Immature natural killer cell (primary cell): ENCODE results near the gene ARHGEF3. TPM values are rescaled to one million over a fixed set of nuclear protein-coding genes. Genes with fewer than 3 reads are reported as not detected.
"Not testable (repeated sequence)": the region's sequence is repeated elsewhere in the genome, so short reads cannot be mapped to it uniquely, and the experiment has no call there.

Experiments
- DNase-seq, 3 donors: peaks; one replicate each; pipeline ENCODE4 v3.0.0; 2022; ENCODE audit warnings: mixed read lengths in 1 of 3
- H3K27ac Mint-ChIP-seq, 6 donors: one replicate each; pipeline ENCODE4 v1.8.0; 2020; ENCODE audit warnings: mixed read lengths in 6 of 6, mild to moderate bottlenecking in 5 of 6, inconsistent platforms in 4 of 6, moderate library complexity in 3 of 6
- H3K27me3 Mint-ChIP-seq, 3 donors: one replicate each; pipeline ENCODE4 v1.8.0; 2020 to 2021; ENCODE audit warnings: low read depth in 3 of 3, mild to moderate bottlenecking in 3 of 3, mixed read lengths in 3 of 3, moderate library complexity in 3 of 3, inconsistent platforms in 1 of 3
- H3K36me3 Mint-ChIP-seq, 3 donors: one replicate each; pipeline ENCODE4 v1.8.0; 2020; ENCODE audit warnings: mixed read lengths in 3 of 3, inconsistent platforms in 2 of 3, mild to moderate bottlenecking in 2 of 3
- H3K4me1 Mint-ChIP-seq, 2 donors: one replicate each; pipeline ENCODE4 v1.8.0; 2020; ENCODE audit warnings: inconsistent platforms in 2 of 2, mild to moderate bottlenecking in 2 of 2, mixed read lengths in 2 of 2, moderate library complexity in 1 of 2
- H3K4me3 Mint-ChIP-seq, 5 donors: one replicate each; pipeline ENCODE4 v1.8.0; 2020; ENCODE audit warnings: mild to moderate bottlenecking in 5 of 5, mixed read lengths in 5 of 5, inconsistent platforms in 3 of 5, moderate library complexity in 3 of 5
- H3K9me3 Mint-ChIP-seq, 6 donors: one replicate each; pipeline ENCODE4 v1.8.0; 2020; ENCODE audit warnings: mild to moderate bottlenecking in 6 of 6, mixed read lengths in 6 of 6, inconsistent platforms in 4 of 6, moderate library complexity in 3 of 6
- polyA plus RNA-seq, 3 donors: library from polyadenylated mRNA; unstranded; fragments of 300-500 nt; fragmentation: Illumina TruSeq; gene quantifications; one replicate each; pipeline ENCODE4 v1.2.3, GENCODE V29; 2021

ARHGEF3 gene
- polyA plus RNA-seq, 3 donors from 2014 or later, result 110 to 197 (median 136) TPM

DNA sequence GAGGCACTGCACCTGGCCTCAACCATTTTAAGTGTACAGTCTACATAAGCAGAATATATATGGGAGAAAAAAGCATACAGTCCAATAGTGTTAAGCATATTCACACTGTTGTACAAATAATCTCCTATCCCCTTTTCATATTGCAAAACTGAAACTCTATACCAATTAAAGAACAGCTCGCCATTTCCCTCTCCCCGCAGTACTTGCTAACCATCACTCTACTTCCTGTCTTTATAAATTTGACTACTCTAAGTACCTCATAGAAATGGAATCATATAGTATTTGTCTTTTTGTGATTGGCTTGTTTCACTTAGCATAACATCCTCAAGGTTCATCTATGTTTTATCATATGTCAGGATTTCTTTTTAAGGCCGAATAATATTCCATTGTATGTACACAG is 97.0 kb downstream of the ARHGEF3 start:
- no peaks in the 10 kb centered on the region for H3K36me3 Mint-ChIP-seq
- H3K27me3 Mint-ChIP-seq, result peaks cover 0 to 1% (median 0%) of the 10 kb centered on the region in 3 donors
- no peak for DNase-seq
- H3K4me1 Mint-ChIP-seq, result peaks cover 25 to 30% of the 10 kb centered on the region in 2 donors
- H3K4me3 Mint-ChIP-seq, result peak overlapping the region; percentile 17 to 64 (median 59)
- peak overlapping the region; percentile 63 to 89 (median 82) for H3K27ac Mint-ChIP-seq
- no peaks in the 10 kb centered on the region for H3K9me3 Mint-ChIP-seq

DNA sequence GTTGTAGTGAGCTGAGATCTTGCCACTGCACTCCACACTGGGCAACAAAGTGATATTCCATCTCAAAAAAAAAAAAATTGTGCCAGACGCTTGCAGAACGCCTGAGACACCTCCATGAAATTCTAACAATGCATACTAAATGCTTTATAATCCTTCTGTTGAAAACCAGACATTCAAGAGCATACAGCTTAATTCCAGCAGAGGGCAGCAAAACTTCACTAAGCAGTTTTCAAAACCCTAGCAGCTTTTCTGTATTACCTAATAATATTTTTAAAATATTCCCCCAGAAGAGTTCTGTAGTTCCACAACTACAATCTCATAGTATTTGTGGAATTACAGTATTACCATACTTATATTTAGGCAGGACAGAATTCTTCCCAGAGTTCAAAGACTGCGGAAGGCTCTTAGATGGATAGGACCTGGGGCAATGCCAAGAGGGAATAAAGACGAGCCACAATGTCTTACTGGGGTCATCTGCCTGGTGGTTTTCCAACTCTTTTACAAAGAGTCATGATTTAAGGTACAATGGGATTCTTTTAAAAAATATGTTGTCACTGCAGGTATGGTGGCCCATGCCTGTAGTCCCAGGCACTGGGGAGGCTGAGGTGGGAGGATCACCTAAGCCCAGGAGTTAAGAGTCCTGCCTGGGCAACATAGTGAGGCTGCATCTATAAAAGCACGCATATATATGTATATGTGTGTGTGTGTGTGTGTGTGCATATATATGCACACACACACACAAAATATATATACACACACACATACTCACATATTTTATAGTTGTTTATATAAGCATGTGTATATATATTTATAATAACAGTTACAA is 99.0 kb downstream of the ARHGEF3 start:
- peaks cover 0 to 7% (median 1%) of the 10 kb centered on the region in 3 donors for H3K27me3 Mint-ChIP-seq
- no peaks in the 10 kb centered on the region for H3K36me3 Mint-ChIP-seq
- H3K27ac Mint-ChIP-seq, result no peak overlapping the region

DNA sequence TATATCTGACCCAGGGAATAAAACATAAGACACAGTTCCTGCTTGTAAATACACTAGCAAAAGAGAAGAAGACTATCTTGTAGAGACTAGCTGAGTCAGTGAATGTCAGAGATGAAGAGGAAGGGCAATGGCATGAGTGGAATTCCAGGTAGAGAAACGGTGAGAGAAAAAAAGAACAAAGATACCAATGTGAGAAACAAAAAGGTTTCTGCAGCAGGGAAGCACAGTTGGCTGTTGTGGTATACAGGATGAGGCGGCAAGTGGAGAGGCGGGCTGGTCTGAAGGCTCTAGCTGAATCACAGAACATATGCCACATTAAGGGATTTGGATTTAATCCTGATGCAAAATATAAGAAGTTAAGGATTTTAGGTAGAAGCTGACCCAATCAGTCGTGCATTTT is 101.6 kb downstream of the ARHGEF3 start:
- Mint-ChIP-seq H3K4me3 (no peak overlapping the region), H3K27me3 (peaks cover 0 to 7% (median 2%) of the 10 kb centered on the region in 3 donors), H3K9me3 (no peaks in the 10 kb centered on the region), H3K36me3 (no peaks in the 10 kb centered on the region), H3K4me1 (peaks cover 32 to 39% of the 10 kb centered on the region in 2 donors), H3K27ac (no peak overlapping the region)
- DNase-seq, result no peak

More for the DNA sequence above, 99.0 kb downstream of the ARHGEF3 start:
- H3K4me1 Mint-ChIP-seq, result peaks cover 22 to 30% of the 10 kb centered on the region in 2 donors
- no peaks in the 10 kb centered on the region for H3K9me3 Mint-ChIP-seq
- no peak overlapping the region for H3K4me3 Mint-ChIP-seq
- peak; percentile 61 to 70 (median 69) for DNase-seq

DNA sequence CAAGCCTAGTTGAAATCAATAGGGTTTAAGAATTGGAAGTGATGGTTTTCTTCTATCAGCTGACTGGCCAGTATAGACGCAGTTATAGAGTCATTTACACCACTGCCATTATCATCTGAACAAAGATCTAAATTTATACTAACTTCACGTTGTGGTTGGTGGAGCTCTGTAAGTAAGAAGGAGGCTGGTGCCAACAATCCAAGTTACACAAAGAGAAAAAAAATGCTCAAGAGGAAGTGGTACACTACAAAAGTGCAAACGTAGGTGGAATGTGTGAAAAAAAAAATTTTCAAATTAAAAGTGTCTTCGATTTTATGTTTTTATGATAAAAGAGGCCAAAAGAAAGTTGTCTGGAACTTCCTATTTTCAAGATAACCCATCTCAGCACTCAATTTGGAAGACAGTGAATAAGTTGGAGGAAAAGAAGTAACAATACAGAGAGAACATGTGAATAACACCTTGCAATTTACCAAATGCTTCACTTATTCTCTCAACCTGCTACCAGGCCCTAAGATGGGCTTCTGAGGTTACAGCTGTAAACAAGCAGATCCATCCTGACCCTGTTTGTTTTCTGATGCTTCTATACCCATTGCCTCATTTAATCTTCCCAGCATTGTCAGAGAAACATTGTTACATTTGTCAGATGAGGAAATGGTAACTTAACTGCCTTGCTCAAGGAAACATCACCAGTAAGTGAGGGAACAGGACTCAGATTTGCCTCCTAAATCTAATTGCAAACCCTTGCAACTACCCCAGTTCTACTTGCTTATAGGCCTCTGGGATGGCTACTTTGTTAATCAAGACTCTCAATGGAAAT is 106.7 kb downstream of the ARHGEF3 start:
- Mint-ChIP-seq H3K9me3 (no peaks in the 10 kb centered on the region), H3K4me1 (peaks cover 50 to 52% of the 10 kb centered on the region in 2 donors), H3K4me3 (peak overlapping the region; percentile 36 to 65 (median 41)), H3K36me3 (no peaks in the 10 kb centered on the region), H3K27ac (peak overlapping the region; percentile 80 to 94 (median 84)), H3K27me3 (peaks cover 15 to 18% (median 17%) of the 10 kb centered on the region in 3 donors)
- peak; percentile 65 to 71 (median 66) for DNase-seq

DNA sequence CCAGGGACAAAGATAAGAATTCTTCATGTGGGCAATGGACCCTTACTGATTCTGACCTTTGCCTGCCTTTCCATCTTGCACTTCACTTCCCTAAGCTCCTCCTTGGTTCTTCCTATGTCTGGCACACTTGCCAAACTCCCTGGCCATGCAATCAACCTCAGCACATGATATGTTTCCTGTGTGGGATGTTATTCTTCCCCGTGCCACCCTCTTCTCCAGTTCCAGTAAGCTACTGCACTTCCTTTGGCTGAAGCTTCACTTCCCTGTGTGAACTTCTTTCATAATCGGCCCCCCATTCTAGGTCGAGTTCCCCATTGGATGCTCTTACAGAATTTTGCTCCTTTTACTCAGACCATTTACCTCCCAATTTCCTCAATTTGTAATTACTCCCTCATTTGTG is 108.0 kb downstream of the ARHGEF3 start:
- H3K27ac Mint-ChIP-seq, result peak overlapping the region; percentile 82 to 97 (median 94)
- peak overlapping the region; percentile 85 to 96 (median 90) for H3K4me3 Mint-ChIP-seq
- peaks cover 8 to 18% (median 17%) of the 10 kb centered on the region in 3 donors for H3K27me3 Mint-ChIP-seq
- H3K9me3 Mint-ChIP-seq, result no peaks in the 10 kb centered on the region
- H3K4me1 Mint-ChIP-seq, result peaks cover 50 to 52% of the 10 kb centered on the region in 2 donors
- no peaks in the 10 kb centered on the region for H3K36me3 Mint-ChIP-seq
- no peak for DNase-seq

DNA sequence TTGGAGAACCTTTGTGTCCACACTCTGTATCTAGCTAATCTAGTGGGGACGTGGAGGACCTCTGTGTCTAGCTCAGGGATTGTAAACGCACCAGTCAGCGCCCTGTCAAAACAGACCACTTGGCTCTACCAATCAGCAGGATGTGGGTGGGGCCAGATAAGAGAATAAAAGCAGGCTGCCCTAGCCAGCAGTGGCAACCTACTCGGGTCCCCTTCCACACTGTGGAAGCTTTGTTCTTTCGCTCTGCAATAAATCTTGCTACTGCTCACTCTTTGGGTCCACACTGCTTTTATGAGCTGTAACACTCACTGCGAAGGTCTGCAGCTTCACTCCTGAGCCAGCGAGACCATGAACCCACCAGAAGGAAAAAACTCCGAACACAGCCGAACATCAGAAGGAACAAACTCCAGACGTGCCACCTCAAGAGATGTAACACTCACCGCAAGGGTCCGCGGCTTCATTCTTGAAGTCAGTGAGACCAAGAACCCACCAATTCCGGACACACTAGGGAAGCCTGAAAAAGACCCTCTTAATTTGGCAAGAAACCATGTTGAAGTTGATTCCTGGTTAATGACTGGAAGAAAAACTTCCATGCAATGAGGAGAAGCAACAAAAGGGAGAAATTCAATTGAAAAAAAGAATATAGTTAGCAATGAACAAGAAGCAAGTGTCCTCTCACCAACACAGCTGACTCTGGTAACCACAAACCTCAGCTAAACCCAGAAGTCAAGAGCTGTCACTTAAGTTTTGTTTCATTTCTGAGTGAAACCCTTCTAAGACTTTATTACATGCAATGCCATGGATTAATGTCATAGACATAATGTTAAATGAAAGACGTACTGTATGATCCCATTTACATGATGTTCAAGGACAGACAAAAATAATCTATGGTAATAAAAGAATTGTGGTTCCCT is 109.0 kb downstream of the ARHGEF3 start:
- H3K4me1 Mint-ChIP-seq, result peaks cover 50 to 52% of the 10 kb centered on the region in 2 donors
- peaks cover 8 to 18% (median 17%) of the 10 kb centered on the region in 3 donors for H3K27me3 Mint-ChIP-seq
- H3K27ac Mint-ChIP-seq, result peak overlapping the region; percentile 82 to 97 (median 94)
- DNase-seq, result peak; percentile 78 to 81 (median 80)
- not testable (repeated sequence) for H3K36me3 Mint-ChIP-seq, H3K9me3 Mint-ChIP-seq
- peak overlapping the region; percentile 85 to 96 (median 90) for H3K4me3 Mint-ChIP-seq

DNA sequence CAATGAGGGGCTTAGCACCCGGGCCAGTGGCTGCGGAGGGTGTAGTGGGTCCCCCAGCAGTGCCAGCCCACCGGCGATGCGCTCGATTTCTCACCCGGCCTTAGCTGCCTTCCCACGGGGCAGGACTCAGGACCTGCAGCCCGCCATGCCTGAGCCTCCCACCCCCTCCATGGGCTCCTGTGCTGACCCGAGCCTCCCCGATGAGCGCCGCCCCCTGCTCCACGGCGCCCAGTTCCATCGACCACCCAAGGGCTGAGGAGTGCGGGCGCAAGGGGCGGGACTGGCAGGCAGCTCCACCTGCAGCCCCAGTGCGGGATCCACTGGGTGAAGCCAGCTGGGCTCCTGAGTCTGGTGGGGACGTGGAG is 109.8 kb downstream of the ARHGEF3 start:
- peaks cover 49 to 52% of the 10 kb centered on the region in 2 donors for H3K4me1 Mint-ChIP-seq
- not testable (repeated sequence) for H3K9me3 Mint-ChIP-seq, DNase-seq, H3K36me3 Mint-ChIP-seq, H3K4me3 Mint-ChIP-seq
- H3K27me3 Mint-ChIP-seq, result peaks cover 8 to 18% (median 17%) of the 10 kb centered on the region in 3 donors
- peak overlapping the region in 1 of 6 donors; percentile 95 for H3K27ac Mint-ChIP-seq

DNA sequence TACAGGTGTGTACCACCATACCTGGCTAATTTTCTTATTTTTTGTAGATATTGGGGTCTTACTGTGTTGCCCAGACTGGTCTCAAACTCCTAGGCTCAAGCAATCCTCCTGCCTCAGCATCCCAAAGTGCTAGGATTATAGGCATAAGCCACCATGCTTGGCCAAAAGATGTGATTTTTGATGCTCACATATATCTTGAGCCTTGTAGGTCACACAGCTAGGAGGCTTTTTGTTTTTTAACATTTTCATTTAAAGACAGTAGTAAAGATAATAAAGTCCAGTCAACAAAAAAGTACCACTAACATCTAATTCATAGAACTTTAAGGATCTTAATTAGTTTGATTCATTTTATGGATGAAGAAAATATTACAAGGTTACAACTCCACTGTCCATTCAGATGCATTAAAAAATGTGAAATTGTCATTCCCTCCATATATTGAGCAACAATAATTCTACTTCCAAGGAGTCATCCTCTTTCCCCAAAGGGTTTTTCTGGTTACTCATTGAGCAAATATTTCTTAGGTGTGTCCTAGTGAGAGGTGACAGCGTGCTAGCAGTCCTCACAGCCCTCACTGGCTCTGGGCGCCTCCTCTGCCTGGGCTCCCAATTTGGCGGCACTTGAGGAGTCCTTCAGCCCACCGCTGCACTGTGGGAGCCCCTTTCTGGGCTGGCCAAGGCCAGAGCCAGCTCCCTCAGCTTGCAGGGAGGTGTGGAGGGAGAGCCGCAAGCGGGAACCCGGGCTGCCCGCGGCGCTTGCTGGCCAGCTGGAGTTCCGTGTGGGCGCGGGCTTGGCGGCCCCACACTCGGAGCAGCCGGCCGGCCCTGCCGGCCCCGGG is 110.4 kb downstream of the ARHGEF3 start:
- peak overlapping the region in 1 of 6 donors; percentile 48 for H3K27ac Mint-ChIP-seq
- H3K9me3 Mint-ChIP-seq, result no peaks in the 10 kb centered on the region
- peaks cover 0 to 4% (median 0%) of the 10 kb centered on the region in 3 donors for H3K36me3 Mint-ChIP-seq
- H3K4me3 Mint-ChIP-seq, result peak overlapping the region in 4 of 5 donors; percentile 8 to 56 (median 34)
- no peak for DNase-seq
- H3K4me1 Mint-ChIP-seq, result peaks cover 43 to 48% of the 10 kb centered on the region in 2 donors
- H3K27me3 Mint-ChIP-seq, result peaks cover 8 to 18% (median 17%) of the 10 kb centered on the region in 3 donors

DNA sequence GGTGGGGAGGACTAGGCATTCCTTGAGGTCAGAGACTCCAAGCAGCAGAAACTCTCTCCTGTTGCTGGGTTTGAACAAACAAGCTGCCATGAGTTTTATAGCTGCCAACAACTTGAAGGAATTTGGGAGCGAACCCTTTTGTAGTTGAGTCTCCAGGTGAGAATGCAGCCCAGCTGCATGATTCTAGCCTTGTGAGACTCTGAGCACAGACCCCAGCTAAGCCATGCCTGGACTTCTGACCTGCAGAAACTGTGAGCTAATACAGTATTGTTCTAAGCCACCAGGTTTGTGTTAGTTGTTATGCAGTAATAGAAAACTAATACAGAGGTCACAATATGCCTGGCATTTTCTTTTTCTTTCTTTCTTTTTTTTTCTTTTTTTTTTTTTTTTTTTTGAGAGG is 112.4 kb downstream of the ARHGEF3 start:
- Mint-ChIP-seq H3K9me3 (no peaks in the 10 kb centered on the region), H3K4me1 (peaks cover 23 to 28% of the 10 kb centered on the region in 2 donors), H3K36me3 (peaks cover 0 to 4% (median 0%) of the 10 kb centered on the region in 3 donors), H3K4me3 (no peak overlapping the region), H3K27me3 (peaks cover 8 to 14% (median 10%) of the 10 kb centered on the region in 3 donors), H3K27ac (no peak overlapping the region)
- DNase-seq, result no peak

DNA sequence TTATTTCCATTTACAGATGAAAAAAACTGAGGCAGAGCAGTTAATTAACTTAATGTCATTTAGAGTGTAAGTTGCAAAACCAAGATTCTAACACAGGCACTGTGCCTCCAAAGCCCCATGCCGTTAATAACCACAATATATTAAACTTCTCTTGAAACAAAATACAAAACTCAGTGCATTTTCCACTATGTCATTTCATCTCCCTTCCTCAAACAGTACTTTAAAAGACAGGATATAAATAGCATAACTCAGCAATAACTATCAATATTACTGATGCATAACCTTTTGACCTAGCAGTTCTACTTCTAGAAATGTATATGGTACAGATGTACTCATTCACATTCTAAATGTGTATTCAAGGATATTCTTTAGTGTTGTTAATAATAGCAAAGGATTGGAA is 113.6 kb downstream of the ARHGEF3 start:
- peaks cover 14 to 17% (median 16%) of the 10 kb centered on the region in 3 donors for H3K27me3 Mint-ChIP-seq
- H3K36me3 Mint-ChIP-seq, result peaks cover 0 to 4% (median 0%) of the 10 kb centered on the region in 3 donors
- DNase-seq, result no peak
- H3K27ac Mint-ChIP-seq, result no peak overlapping the region
- H3K4me1 Mint-ChIP-seq, result peaks cover 20 to 22% of the 10 kb centered on the region in 2 donors
- no peak overlapping the region for H3K4me3 Mint-ChIP-seq
- no peaks in the 10 kb centered on the region for H3K9me3 Mint-ChIP-seq

DNA sequence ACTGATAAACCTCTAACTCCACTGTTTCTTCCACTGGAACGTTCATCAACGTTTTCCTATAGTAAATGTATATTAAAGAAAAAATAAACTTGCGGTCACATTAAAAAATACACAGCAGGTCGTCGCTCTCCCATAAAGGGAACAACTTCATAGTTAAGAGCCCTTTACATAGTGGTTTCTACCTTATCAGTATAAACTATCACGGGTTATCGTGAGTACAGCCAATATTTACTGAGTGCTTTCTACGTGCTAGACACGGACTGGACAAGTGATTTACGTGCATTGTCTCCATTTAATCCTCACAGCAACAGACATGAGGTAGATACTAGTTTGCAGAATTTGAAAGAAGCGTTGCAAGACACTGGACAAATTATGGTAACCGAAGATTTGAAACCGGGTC is 117.7 kb downstream of the ARHGEF3 start:
- H3K4me3 Mint-ChIP-seq, result peak overlapping the region; percentile 64 to 93 (median 74)
- peak overlapping the region; percentile 74 to 91 (median 90) for H3K27ac Mint-ChIP-seq
- DNase-seq, result no peak
- peaks cover 0 to 15% (median 8%) of the 10 kb centered on the region in 3 donors for H3K36me3 Mint-ChIP-seq
- H3K9me3 Mint-ChIP-seq, result no peaks in the 10 kb centered on the region
- peaks cover 35 to 45% of the 10 kb centered on the region in 2 donors for H3K4me1 Mint-ChIP-seq
- peaks cover 11 to 15% (median 11%) of the 10 kb centered on the region in 3 donors for H3K27me3 Mint-ChIP-seq

DNA sequence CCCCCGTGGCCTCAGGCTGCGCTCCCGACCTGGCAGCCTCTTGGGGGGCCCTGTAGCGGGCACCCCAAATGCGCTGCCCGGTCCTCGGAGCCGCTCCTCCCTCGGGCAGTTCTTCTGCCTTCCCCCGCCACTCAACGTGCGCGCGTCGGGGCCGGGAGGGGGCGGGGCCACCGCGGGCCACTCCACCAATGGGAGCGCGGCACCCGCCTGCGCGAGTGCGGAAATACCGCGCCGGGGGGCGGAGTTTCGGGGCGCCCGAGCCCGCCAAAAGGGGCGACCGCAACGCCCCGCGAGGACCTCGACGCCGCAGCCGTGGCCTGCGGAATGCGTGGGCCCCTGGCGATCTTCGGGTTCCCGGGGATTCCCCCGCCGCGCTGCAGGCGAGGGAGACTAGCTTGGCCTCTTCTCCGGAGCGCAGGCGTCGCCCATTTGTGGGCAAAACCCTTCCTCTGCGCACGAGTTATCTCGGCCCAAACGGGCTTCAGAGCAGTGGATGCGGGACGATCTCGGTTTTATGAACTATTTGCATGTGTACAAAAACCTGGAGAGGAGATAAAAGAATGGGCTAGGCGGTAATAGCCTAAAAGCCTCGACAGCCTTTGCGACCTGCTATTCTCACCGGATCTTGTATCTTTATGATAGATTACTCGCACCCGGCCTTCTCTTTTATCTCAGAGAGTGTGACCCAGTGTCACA is 118.5 kb downstream of the ARHGEF3 start, which contains the start of gene TASOR:
TASOR (minus strand) TSS at position 144 of the 696 bp plus-strand sequence. CDS start 259 bp downstream, outside the sequence.
- Mint-ChIP-seq H3K27me3 (peaks cover 11 to 15% (median 11%) of the 10 kb centered on the region in 3 donors), H3K4me1 (peaks cover 40 to 53% of the 10 kb centered on the region in 2 donors)

More for the DNA sequence above, 118.5 kb downstream of the ARHGEF3 start, which contains the start of gene TASOR:
- H3K4me3 Mint-ChIP-seq, result peak within 1 kb of the TSS; percentile 91 to 94 (median 94)
- peak; percentile 86 to 88 (median 88) for DNase-seq
- peaks cover 0 to 15% (median 7%) of the 10 kb centered on the region in 3 donors for H3K36me3 Mint-ChIP-seq
- peak within 1 kb of the TSS; percentile 79 to 97 (median 94) for H3K27ac Mint-ChIP-seq
- no peaks in the 10 kb centered on the region for H3K9me3 Mint-ChIP-seq
